IMR-90 (cell line): ENCODE data around the gene SLBP. TPM values are rescaled to one million over a fixed set of nuclear protein-coding genes. Genes with fewer than 3 reads are reported as not detected.

ENCODE experiments used
- ATAC-seq: fragments of 200-7000 bp; cut with Tn5 transposase; 2 replicates; pipeline ENCODE4 v1.9.1; 2020; ENCODE audit warnings: low read depth, mild to moderate bottlenecking, moderate library complexity
- BruUV-seq: library from RNA; stranded (reverse); fragments of 400-500 nt; replicated peaks from 2 replicates; lab custom pipeline; 2021; lab: Mats Ljungman, UMichigan
- CTCF ChIA-PET: fragments of 300-600 bp; formaldehyde crosslinking; extraction: SDS; loops from one replicate; lab custom pipeline; 2021; ENCODE audit warnings: antibody characterized with exemption; lab: Yijun Ruan, JAX
- POLR2A ChIA-PET: fragments of 300-600 bp; sonication (Branson Sonifier 250); formaldehyde crosslinking; loops from one replicate; lab custom pipeline; 2022; ENCODE audit warnings: antibody characterized with exemption; ENCODE audit not compliant: unreplicated experiment; lab: Charles Lee
- DNase-seq: peaks from one replicate; pipeline ENCODE4 v3.0.0; 2013
- H2AFZ ChIP-seq: replicated peaks from 2 replicates; pipeline ENCODE3; 2013; ENCODE audit warnings: low read length, mild to moderate bottlenecking; ENCODE audit not compliant: poor library complexity
- H2AK5ac ChIP-seq: 2 replicates; pipeline ENCODE4 v1.6.1; 2013; ENCODE audit warnings: low read depth, low read length, inconsistent platforms
- H2AK9ac ChIP-seq: replicated peaks from 2 replicates; pipeline ENCODE3; 2013; ENCODE audit warnings: mild to moderate bottlenecking, low read depth, low read length, moderate library complexity; ENCODE audit not compliant: poor library complexity
- H2BK120ac ChIP-seq: 2 replicates; pipeline ENCODE4 v1.6.1; 2013; ENCODE audit warnings: low read depth, low read length, inconsistent platforms
- H2BK15ac ChIP-seq: 3 replicates; pipeline ENCODE4 v1.6.1; 2013; ENCODE audit warnings: low read depth, low read length, inconsistent platforms
- H2BK20ac ChIP-seq: 2 replicates; pipeline ENCODE4 v1.6.1; 2013; ENCODE audit warnings: low read depth, mild to moderate bottlenecking, inconsistent platforms, low read length, moderate library complexity
- H2BK5ac ChIP-seq: 2 replicates; pipeline ENCODE4 v1.6.1; 2013; ENCODE audit warnings: mild to moderate bottlenecking, low read depth, low read length, inconsistent platforms; ENCODE audit not compliant: poor library complexity, severe bottlenecking
- H3K14ac ChIP-seq: replicated peaks from 2 replicates; pipeline ENCODE4 v1.6.1; 2013; ENCODE audit warnings: low read depth, low read length, inconsistent platforms
- H3K18ac ChIP-seq: 2 replicates; pipeline ENCODE4 v1.6.1; 2013; ENCODE audit warnings: low read depth, low read length, control low read depth
- H3K23ac ChIP-seq: 2 replicates; pipeline ENCODE4 v1.6.1; 2013; ENCODE audit warnings: low read depth, low read length, inconsistent platforms
- H3K27ac ChIP-seq: 2 replicates; pipeline ENCODE4 v1.5.1; 2013; ENCODE audit warnings: mild to moderate bottlenecking, control low read depth, low read length; ENCODE audit not compliant: insufficient read depth
- H3K27me3 ChIP-seq: 2 replicates; pipeline ENCODE4 v1.6.1; 2013; ENCODE audit warnings: low read length; ENCODE audit not compliant: control insufficient read depth, insufficient read depth
- H3K36me3 ChIP-seq: 2 replicates; pipeline ENCODE4 v1.6.1; 2013; ENCODE audit warnings: low read length, mixed read lengths; ENCODE audit not compliant: control insufficient read depth, insufficient read depth
- H3K4ac ChIP-seq: 2 replicates; pipeline ENCODE4 v1.6.1; 2013; ENCODE audit warnings: low read depth, low read length, inconsistent platforms
- H3K4me1 ChIP-seq: 2 replicates; pipeline ENCODE4 v1.6.1; 2013; ENCODE audit warnings: low read length, mixed read lengths; ENCODE audit not compliant: control insufficient read depth, insufficient read depth
- H3K4me2 ChIP-seq: 2 replicates; pipeline ENCODE4 v1.6.1; 2013; ENCODE audit warnings: low read depth, mild to moderate bottlenecking, control low read depth, low read length, moderate library complexity
- H3K4me3 ChIP-seq: 2 replicates; pipeline ENCODE4 v1.5.1; 2013; ENCODE audit warnings: low read depth, mild to moderate bottlenecking, control low read depth, low read length, moderate library complexity; ENCODE audit not compliant: insufficient read depth
- H3K56ac ChIP-seq: 2 replicates; pipeline ENCODE4 v1.6.1; 2013; ENCODE audit warnings: low read length, inconsistent platforms; ENCODE audit not compliant: insufficient read depth; ENCODE audit errors: extremely low read depth
- H3K79me1 ChIP-seq, 2 experiments: 2 replicates each; pipeline ENCODE4 v1.6.1; 2013; ENCODE audit warnings: low read length in 2 of 2, inconsistent platforms in 1 of 2, low read depth in 1 of 2
- H3K9ac ChIP-seq: 2 replicates; pipeline ENCODE4 v1.6.1; 2013; ENCODE audit warnings: low read depth, low read length, control low read depth
- H3K9me1 ChIP-seq: 2 replicates; pipeline ENCODE4 v1.6.1; 2013; ENCODE audit warnings: low read length, inconsistent platforms; ENCODE audit not compliant: insufficient read depth
- H3K9me3 ChIP-seq: 2 replicates; pipeline ENCODE4 v1.6.1; 2013; ENCODE audit warnings: low read length; ENCODE audit not compliant: control insufficient read depth, insufficient read depth
- H4K20me1 ChIP-seq: 2 replicates; pipeline ENCODE4 v1.6.1; 2013; ENCODE audit warnings: low read length, inconsistent platforms; ENCODE audit not compliant: insufficient read depth
- H4K5ac ChIP-seq: 2 replicates; pipeline ENCODE4 v1.6.1; 2013; ENCODE audit warnings: mild to moderate bottlenecking, low read depth, low read length, control low read depth
- H4K8ac ChIP-seq, 2 experiments: 2 replicates each; pipeline ENCODE4 v1.6.1; 2013; ENCODE audit warnings: low read depth in 2 of 2, low read length in 2 of 2, control low read depth in 1 of 2, inconsistent platforms in 1 of 2
- H4K91ac ChIP-seq: 2 replicates; pipeline ENCODE4 v1.6.1; 2013; ENCODE audit warnings: low read depth, low read length, inconsistent platforms; ENCODE audit not compliant: insufficient read depth
- BHLHE40 ChIP-seq: fragments of 150-350 bp; IDR thresholded peaks from 2 replicates; pipeline ENCODE4 v1.6.1; 2016; ENCODE audit warnings: mild to moderate bottlenecking, low read depth, low read length
- CEBPB ChIP-seq: IDR thresholded peaks from 2 replicates; pipeline ENCODE4 v1.6.1; 2012; ENCODE audit warnings: low read depth, low read length, improper control_type of control experiment
- CHD1 ChIP-seq: IDR thresholded peaks from 2 replicates; pipeline ENCODE4 v1.6.1; 2012; ENCODE audit warnings: low read depth, low read length, improper control_type of control experiment
- FOS ChIP-seq: fragments of 150-350 bp; IDR thresholded peaks from 2 replicates; pipeline ENCODE4 v1.6.1; 2016; ENCODE audit warnings: low read depth, low read length
- MAFK ChIP-seq: IDR thresholded peaks from 2 replicates; pipeline ENCODE4 v1.6.1; 2012; ENCODE audit warnings: low read depth, low read length, improper control_type of control experiment
- MAZ ChIP-seq: IDR thresholded peaks from 2 replicates; pipeline ENCODE4 v1.6.1; 2012; ENCODE audit warnings: low read depth, mild to moderate bottlenecking, low read length, improper control_type of control experiment, moderate library complexity, borderline replicate concordance
- MXI1 ChIP-seq: IDR thresholded peaks from 2 replicates; pipeline ENCODE4 v1.6.1; 2012; ENCODE audit warnings: low read depth, mild to moderate bottlenecking, low read length, moderate library complexity, borderline replicate concordance
- NFE2L2 ChIP-seq: fragments of 150-350 bp; IDR thresholded peaks from 2 replicates; pipeline ENCODE4 v1.6.1; 2016; ENCODE audit warnings: low read depth, mild to moderate bottlenecking, low read length
- POLR2A ChIP-seq: IDR thresholded peaks from 2 replicates; pipeline ENCODE4 v1.6.1; 2012; ENCODE audit warnings: mild to moderate bottlenecking, low read depth, low read length
- RAD21 ChIP-seq: IDR thresholded peaks from 2 replicates; pipeline ENCODE4 v1.6.1; 2012; ENCODE audit warnings: low read length, improper control_type of control experiment
- RCOR1 ChIP-seq: IDR thresholded peaks from 2 replicates; pipeline ENCODE4 v1.6.1; 2012; ENCODE audit warnings: mild to moderate bottlenecking, low read length, improper control_type of control experiment; ENCODE audit not compliant: insufficient replicate concordance
- RFX5 ChIP-seq: IDR thresholded peaks from 2 replicates; pipeline ENCODE4 v1.8.0; 2012; ENCODE audit warnings: low read depth, mild to moderate bottlenecking, low read length, moderate library complexity
- SMC3 ChIP-seq: fragments of 150-350 bp; IDR thresholded peaks from 2 replicates; pipeline ENCODE4 v1.6.1; 2016; ENCODE audit warnings: low read depth, mild to moderate bottlenecking, antibody characterized with exemption, low read length, moderate library complexity
- WGBS, 2 experiments: methylation state at CpG; one replicate each; pipeline versions ENCODE4 v1.1.5 to v1.1.7; 2013; ENCODE audit warnings: missing lambda C conversion rate in 2 of 2; ENCODE audit not compliant: insufficient read length in 1 of 2; ENCODE audit errors: extremely low coverage in 2 of 2; 5-methylcytosine and 5-hydroxymethylcytosine counted together
- dilution Hi-C: fragments of 300-500 bp; cut with HindIII; formaldehyde crosslinking; loops from one replicate; pipeline ENCODE4 v1.14.3; 2018; ENCODE audit warnings: low sequenced_read_pairs; ENCODE audit not compliant: unreplicated experiment
- in situ Hi-C: fragments of 300-500 bp; cut with MboI; formaldehyde crosslinking; loops from 3 replicates; pipeline ENCODE4 v1.14.3; 2019; ENCODE audit warnings: low sequenced_read_pairs, inconsistent platforms, mixed read lengths
- intact Hi-C: fragments of 100-400 bp; cut with micrococcal nuclease; formaldehyde crosslinking; loops from 2 replicates; pipeline ENCODE4 v1.10.0; 2022
- polyA plus RNA-seq, 3 experiments: library from polyadenylated mRNA; depleted of rRNA; stranded (reverse); fragments of >200 nt; gene quantifications; 2 replicates each; pipeline ENCODE4 v1.2.3, GENCODE V29; 2012; ENCODE audit warnings: low replicate concordance in 1 of 3
- total RNA-seq: library from RNA; depleted of rRNA; stranded (reverse); fragments of >200 nt; gene quantifications from 2 replicates; pipeline ENCODE4 v1.2.3, GENCODE V29; 2012
- TF ChIP-seq, protein P1 (sequence below): fragments of 150-350 bp; IDR thresholded peaks from 2 replicates; pipeline ENCODE4 v1.6.1; 2017; ENCODE audit warnings: mild to moderate bottlenecking, antibody characterized with exemption, low read length, low read depth
- TF ChIP-seq, protein P2 (sequence below): fragments of 150-350 bp; IDR thresholded peaks from 2 replicates; pipeline ENCODE4 v1.6.1; 2016; ENCODE audit warnings: low read depth, mild to moderate bottlenecking, low read length, moderate library complexity, borderline replicate concordance

SLBP gene
- total and polyA plus RNA-seq, 2 of the 4 experiments (the other 2 are of a cell fraction), result 64.9 to 66.1 TPM

DNA sequence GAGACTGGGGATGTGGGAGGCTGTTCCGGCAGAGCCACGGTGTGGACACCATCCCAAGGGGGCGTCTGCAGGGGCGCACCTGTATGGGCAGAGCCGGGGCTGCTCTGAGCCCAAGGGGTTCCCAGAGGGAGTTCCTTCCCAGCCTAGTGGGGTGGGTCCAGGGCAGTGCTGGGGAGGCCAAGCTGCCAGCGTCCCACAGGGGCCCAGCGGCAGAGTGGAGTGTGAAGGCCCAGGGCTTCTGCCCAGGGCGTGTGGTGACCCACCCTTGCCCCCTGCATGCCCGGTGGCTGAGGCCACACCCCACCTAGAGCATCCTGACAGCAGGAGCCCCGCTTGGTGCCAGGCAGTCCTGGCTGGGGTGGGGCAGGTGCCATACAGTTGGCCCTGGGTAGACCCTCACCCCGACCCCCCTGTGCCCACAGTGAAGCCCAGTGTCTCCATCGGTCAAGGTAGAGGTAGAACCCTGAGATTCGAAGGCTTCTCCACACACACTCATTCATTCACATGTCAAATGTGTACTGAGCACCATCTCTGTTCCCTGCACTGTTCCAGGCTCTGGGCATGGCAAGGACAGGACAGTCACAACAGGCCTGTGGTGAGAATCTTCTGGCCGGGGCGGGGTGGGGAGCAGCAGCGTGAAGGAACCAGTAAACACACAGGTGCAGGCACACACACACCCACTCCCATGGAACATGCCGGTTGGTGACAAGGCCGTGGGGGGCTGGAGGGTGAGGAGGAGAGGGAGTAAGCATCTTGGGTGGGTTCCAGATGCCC lies 38.4 kb upstream of the SLBP start:
- no peak overlapping the region for H3K4me2 ChIP-seq
- intact Hi-C loops, result no loop called here
- BruUV-seq, result no TSS peak
- no peaks in the 10 kb centered on the region for H3K36me3 ChIP-seq
- no peak overlapping the region for H3K56ac ChIP-seq
- ATAC-seq (no peak), DNase-seq (no peak)
- H2AK9ac ChIP-seq, result no peak overlapping the region
- H3K9me1 ChIP-seq, result no peaks in the 10 kb centered on the region
- no peaks in the 10 kb centered on the region; the same call in 1 of the 2 replicates for H3K27me3 ChIP-seq
- H2BK5ac ChIP-seq, result no peak overlapping the region
- H2BK20ac ChIP-seq, result no peak overlapping the region
- in situ Hi-C loops, result no loop called here
- ChIA-PET CTCF (no interaction called here), POLR2A (no interaction called here)
- TF ChIP-seq MAFK, result no peak
- no peak for TF ChIP-seq FOS
- TF ChIP-seq POLR2A, result no peak
- TF ChIP-seq MAZ, result no peak
- TF ChIP-seq RAD21, result no peak
- no peak for TF ChIP-seq SMC3
- no peak for TF ChIP-seq MXI1
- TF ChIP-seq RCOR1, result no peak
- no peak for TF ChIP-seq CEBPB
- TF ChIP-seq, protein P1, sequence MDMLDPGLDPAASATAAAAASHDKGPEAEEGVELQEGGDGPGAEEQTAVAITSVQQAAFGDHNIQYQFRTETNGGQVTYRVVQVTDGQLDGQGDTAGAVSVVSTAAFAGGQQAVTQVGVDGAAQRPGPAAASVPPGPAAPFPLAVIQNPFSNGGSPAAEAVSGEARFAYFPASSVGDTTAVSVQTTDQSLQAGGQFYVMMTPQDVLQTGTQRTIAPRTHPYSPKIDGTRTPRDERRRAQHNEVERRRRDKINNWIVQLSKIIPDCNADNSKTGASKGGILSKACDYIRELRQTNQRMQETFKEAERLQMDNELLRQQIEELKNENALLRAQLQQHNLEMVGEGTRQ, result no peak
- TF ChIP-seq BHLHE40, result no peak
- TF ChIP-seq, protein P2, sequence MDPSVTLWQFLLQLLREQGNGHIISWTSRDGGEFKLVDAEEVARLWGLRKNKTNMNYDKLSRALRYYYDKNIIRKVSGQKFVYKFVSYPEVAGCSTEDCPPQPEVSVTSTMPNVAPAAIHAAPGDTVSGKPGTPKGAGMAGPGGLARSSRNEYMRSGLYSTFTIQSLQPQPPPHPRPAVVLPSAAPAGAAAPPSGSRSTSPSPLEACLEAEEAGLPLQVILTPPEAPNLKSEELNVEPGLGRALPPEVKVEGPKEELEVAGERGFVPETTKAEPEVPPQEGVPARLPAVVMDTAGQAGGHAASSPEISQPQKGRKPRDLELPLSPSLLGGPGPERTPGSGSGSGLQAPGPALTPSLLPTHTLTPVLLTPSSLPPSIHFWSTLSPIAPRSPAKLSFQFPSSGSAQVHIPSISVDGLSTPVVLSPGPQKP, result no peak
- TF ChIP-seq CHD1, result no peak
- TF ChIP-seq NFE2L2, result no peak
- no peak for TF ChIP-seq RFX5
- no peak overlapping the region for H3K27ac ChIP-seq
- H3K9ac ChIP-seq, result no peak overlapping the region
- no peaks in the 10 kb centered on the region for H3K79me1 ChIP-seq
- no peak overlapping the region for H4K5ac ChIP-seq
- no peak overlapping the region for H4K8ac ChIP-seq
- H3K4me1 ChIP-seq, result no peaks in the 10 kb centered on the region
- no peak overlapping the region for H2AK5ac ChIP-seq
- no peaks in the 10 kb centered on the region for H3K9me3 ChIP-seq
- no peak overlapping the region for H2BK15ac ChIP-seq
- WGBS, 2 experiments, result no CpG with 5 or more reads among the region's 18 CpGs
- H3K4me3 ChIP-seq, result no peak overlapping the region
- no peak overlapping the region for H3K4ac ChIP-seq
- no peak overlapping the region for H4K91ac ChIP-seq
- dilution Hi-C loops, result no loop called here
- H3K14ac ChIP-seq, result no peak overlapping the region
- peaks cover 4% of the 10 kb centered on the region; the same call in 1 of the 2 replicates for H4K20me1 ChIP-seq
- H3K18ac ChIP-seq, result no peak overlapping the region
- no peak overlapping the region for H3K23ac ChIP-seq
- H2BK120ac ChIP-seq, result no peak overlapping the region
- no peak overlapping the region for H2AFZ ChIP-seq
